MG63 (cell line): ENCODE results near the gene HTR2A. TPM values are rescaled to one million over a fixed set of nuclear protein-coding genes. Genes with fewer than 3 reads are reported as not detected.
A peak's percentile ranks its signal among the peaks of the same experiment; 100 is the strongest.

Experiments
- DNase-seq: peaks from one replicate; pipeline ENCODE4 v3.0.0-alpha.2; 2020
- H3K27me3 ChIP-seq: fragments of 250-450 bp; sonication (Bioruptor Pico); 2 replicates; pipeline ENCODE4 v1.5.1; 2020; ENCODE audit warnings: mild to moderate bottlenecking, moderate library complexity
- H3K36me3 ChIP-seq: fragments of 250-450 bp; sonication (Bioruptor Pico); 2 replicates; pipeline ENCODE4 v1.5.1; 2020; ENCODE audit warnings: mild to moderate bottlenecking, moderate library complexity
- H3K4me3 ChIP-seq: fragments of 250-450 bp; sonication (Bioruptor Pico); 2 replicates; pipeline ENCODE4 v1.5.1; 2020; ENCODE audit warnings: mild to moderate bottlenecking, moderate library complexity
- H3K9me3 ChIP-seq: fragments of 250-450 bp; sonication (Bioruptor Pico); 2 replicates; pipeline ENCODE4 v1.5.1; 2020; ENCODE audit warnings: mild to moderate bottlenecking, moderate library complexity
- total RNA-seq: library from RNA; depleted of rRNA; stranded (reverse); fragments of >200 nt; shearing (Covaris generic); gene quantifications from 2 replicates; pipeline ENCODE4 v1.2.3, GENCODE V29; 2014; ENCODE audit warnings: low replicate concordance; rRNA removed

Gene HTR2A
- not detected in 2 replicates for total RNA-seq

DNA sequence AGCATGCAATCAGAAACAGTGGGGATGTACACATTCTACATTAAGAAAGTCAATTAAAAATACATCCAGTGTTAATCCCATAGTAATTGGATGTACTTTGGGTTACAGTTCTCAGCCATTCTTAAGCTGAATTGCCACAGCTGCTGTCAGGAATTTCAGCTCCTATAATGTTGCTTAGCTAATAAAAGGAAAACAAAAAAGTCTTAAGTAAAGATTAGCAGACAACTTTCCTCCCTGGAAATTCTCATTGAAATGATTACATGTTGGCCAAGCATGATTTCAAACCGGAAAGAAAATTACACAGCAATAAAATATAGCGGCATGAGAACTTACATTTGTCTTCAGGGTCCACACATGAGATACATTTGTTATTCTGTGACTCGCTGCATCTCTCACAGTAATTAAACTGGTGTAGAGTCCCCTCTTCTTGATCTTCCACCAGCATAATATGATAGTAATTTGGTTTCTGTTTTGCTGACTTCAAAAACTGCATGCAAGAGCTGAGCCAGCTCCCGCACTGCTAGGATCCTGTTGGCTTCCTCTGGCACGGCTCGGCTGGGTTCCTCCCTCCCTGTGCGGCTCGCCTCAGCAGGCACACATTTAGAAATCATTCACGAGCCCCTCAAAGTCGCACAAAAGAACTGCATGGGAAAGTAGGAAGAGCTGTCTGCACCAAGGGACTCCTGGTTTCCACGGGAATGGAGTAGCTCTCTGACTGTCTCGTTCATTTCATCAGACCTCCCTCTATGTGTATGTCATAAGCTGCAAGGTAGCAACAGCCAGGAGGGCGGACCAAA, at the start of gene HTR2A:
HTR2A (minus strand) TSS at position 713 of the 797 bp plus-strand sequence. CDS start 1,147 bp downstream, outside the sequence.
- H3K27me3 ChIP-seq = no peaks in the 10 kb centered on the region
- H3K36me3 ChIP-seq = no peaks in the 10 kb centered on the region
- no peaks in the 10 kb centered on the region for H3K9me3 ChIP-seq
- DNase-seq = peak; percentile 43
- peak within 1 kb of the TSS; percentile 22 for H3K4me3 ChIP-seq

GRCh38 chr13:46936525-46936924, 39.7 kb upstream of the HTR2A start:
- H3K36me3 ChIP-seq = no peaks in the 10 kb centered on the region
- no peak overlapping the region for H3K4me3 ChIP-seq
- no peaks in the 10 kb centered on the region for H3K27me3 ChIP-seq
- H3K9me3 ChIP-seq = no peaks in the 10 kb centered on the region; the same call in 1 of the 2 replicates
- DNase-seq = no peak

DNA sequence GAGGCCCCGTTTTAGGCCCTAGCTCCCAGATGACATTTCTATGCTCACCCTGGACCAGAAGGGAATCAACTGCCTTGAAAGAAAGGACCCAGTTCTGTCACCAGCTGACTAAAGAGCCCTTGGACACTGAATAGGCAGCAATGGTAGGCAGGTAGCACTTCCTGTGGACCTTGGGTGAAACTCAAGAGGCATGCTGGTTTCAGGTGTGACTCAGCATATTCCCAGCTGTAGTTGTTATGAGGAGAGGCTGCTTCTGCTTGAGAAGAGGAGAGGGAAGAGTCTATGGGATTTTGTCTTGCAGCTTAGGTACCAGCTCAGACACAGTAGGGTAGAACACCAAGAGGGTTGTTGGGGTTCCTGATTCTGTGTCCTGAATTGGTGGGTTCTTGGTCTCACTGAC, 37.9 kb upstream of the HTR2A start:
- no peaks in the 10 kb centered on the region for H3K36me3 ChIP-seq
- no peak overlapping the region for H3K4me3 ChIP-seq
- no peaks in the 10 kb centered on the region; the same call in 1 of the 2 replicates for H3K9me3 ChIP-seq
- DNase-seq = no peak
- no peaks in the 10 kb centered on the region for H3K27me3 ChIP-seq

DNA sequence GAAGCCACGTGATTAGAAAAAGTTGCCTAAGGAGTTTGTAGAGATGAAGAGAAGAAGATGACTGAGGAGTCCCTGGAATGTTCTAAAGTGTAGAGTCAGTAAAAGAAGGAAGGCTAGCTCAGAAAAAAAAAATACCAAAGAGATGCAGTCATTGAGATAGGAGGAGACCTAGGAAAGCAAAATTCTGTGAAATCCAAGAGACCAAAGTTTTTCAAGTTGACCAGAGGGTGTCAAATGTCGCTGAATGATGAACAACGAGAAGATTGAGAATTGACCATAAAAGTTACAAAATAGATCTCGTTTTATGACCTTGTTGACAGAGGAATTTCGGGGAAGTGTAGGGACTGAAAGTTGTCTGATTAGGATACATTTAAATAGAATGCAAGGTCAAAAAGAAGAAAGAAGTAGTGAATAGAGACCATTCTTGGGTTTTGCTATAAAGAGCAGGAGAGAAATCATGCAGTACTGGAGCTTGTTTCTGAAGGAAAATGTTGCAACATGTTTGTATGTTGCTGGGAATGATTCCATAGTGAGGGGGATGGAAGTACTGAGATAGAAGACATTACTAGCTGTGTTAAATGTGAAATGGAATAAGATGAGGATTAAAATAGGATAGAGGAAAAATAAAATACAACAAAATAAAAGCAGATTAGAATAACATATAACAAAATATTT, 30.2 kb upstream of the HTR2A start:
- Histone ChIP-seq H3K27me3 (no peaks in the 10 kb centered on the region), H3K4me3 (no peak overlapping the region), H3K36me3 (no peaks in the 10 kb centered on the region), H3K9me3 (no peaks in the 10 kb centered on the region; the same call in 1 of the 2 replicates)
- DNase-seq = no peak

DNA sequence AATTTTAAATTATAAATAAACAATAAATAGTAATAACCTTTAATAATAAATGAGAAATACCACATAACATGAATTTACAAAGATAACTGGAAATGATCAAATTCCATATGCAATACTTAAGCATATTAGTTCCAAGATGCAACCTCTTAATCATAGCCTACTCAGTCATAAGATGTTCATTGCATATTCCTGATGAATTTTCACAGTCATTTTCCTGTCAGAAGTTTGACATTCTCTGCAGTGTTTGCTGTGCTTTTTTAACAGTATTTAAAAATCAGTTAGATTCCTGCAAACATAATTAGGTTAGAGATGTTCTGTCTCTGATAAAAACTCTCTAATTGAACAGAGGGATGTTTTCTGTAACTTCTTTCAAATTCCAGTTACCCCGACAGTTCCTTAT, 28.6 kb upstream of the HTR2A start:
- Histone ChIP-seq H3K27me3 (no peaks in the 10 kb centered on the region), H3K4me3 (no peak overlapping the region), H3K36me3 (no peaks in the 10 kb centered on the region), H3K9me3 (no peaks in the 10 kb centered on the region)
- no peak for DNase-seq

DNA sequence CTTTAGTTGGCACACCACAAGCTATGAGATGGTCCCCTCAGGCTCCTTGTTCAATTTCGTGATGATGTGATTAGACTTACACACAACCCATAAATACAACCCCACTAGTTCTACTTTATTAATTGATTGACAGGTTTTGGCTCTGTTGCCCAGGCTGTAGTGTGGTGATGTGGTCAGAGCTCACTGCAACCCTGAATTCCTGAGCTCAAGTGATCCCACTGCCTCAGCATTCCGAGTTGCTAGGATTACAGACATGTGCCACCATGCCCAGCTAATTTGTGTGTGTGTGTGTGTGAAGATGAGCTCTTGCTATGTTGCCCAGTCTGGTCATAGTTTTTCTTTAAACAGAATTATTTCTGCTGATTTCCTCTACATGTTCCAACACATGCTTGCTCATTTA, 17.5 kb upstream of the HTR2A start:
- Histone ChIP-seq H3K27me3 (peaks cover 2% of the 10 kb centered on the region; the same call in 1 of the 2 replicates), H3K36me3 (no peaks in the 10 kb centered on the region), H3K9me3 (no peaks in the 10 kb centered on the region), H3K4me3 (no peak overlapping the region)
- no peak for DNase-seq

- Histone ChIP-seq H3K27me3 (peaks cover 2% of the 10 kb centered on the region; the same call in 1 of the 2 replicates), H3K9me3 (no peaks in the 10 kb centered on the region), H3K4me3 (no peak overlapping the region), H3K36me3 (no peaks in the 10 kb centered on the region)
- DNase-seq = no peak
Observed at GRCh38 chr13:46913757-46914156, 16.9 kb upstream of the HTR2A start.

DNA sequence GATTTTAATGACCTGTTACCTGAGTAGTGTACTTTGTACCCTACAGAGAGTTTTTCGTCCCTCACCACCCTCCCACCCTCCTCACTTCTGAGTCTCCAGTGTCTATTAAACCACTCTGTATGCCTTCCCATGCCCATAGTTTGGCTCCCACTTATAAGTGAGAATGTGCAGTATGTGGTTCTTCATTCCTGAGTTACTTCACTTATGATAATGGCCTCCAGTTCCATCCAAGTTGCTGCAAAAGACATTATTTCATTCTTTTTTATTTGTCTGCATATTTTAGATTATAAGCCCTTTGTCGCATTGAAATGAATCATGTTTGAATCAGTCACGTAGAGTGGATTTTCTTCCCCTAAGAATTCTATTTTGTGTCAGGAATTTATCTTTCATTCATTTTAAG, 12.2 kb upstream of the HTR2A start:
- no peak overlapping the region for H3K4me3 ChIP-seq
- peak; percentile 3 for DNase-seq

DNA sequence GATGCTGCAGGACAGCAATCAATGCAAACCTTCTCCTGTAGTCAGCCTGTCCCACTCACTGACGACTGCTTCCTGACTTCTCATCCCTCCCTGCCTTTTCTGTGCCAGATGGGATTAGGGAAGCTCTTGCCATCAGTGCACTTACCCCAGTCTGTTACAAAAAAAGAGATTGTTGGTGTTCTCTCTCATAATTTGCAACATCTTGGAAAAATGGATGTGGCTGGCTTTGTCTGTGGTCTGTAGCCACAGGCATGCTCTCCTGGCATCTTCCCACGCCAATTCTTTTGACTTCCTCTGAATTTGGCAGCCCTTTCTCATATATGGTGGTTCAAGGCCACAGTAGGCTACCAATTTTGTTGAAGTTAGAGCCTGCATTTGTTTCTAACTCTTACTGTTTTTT, 11.6 kb upstream of the HTR2A start:
- Histone ChIP-seq H3K36me3 (no peaks in the 10 kb centered on the region), H3K4me3 (no peak overlapping the region), H3K9me3 (no peaks in the 10 kb centered on the region), H3K27me3 (no peaks in the 10 kb centered on the region)
- peak; percentile 63 for DNase-seq

More for the DNA sequence above, 12.2 kb upstream of the HTR2A start:
- Histone ChIP-seq H3K36me3 (no peaks in the 10 kb centered on the region), H3K9me3 (no peaks in the 10 kb centered on the region), H3K27me3 (no peaks in the 10 kb centered on the region)

- no peaks in the 10 kb centered on the region for H3K27me3 ChIP-seq
- no peaks in the 10 kb centered on the region for H3K36me3 ChIP-seq
- no peak overlapping the region for H3K4me3 ChIP-seq
- H3K9me3 ChIP-seq = no peaks in the 10 kb centered on the region
- no peak for DNase-seq
Observed at GRCh38 chr13:46906405-46906804, 9.6 kb upstream of the HTR2A start.

DNA sequence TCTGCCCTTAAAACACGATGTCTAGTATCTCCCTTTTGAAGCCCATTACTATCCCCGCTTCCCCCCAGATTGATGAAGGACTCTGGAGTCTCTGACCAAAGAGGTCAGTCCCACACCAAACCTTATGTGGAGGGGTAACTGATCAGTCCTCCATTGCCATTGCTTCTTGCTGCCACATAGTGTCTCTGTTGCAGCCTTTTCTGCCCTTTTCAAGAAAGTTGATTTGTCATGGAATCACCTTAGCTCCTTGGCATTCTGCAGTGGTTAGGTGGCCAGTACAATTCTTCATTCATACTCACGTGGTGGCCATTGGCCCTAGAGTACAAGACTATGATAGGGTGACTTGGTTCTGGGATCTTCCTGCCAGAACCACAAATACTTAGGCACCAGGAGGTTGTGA, 8.4 kb upstream of the HTR2A start:
- no peak overlapping the region for H3K4me3 ChIP-seq
- no peak for DNase-seq
- H3K9me3 ChIP-seq = no peaks in the 10 kb centered on the region
- no peaks in the 10 kb centered on the region for H3K36me3 ChIP-seq
- H3K27me3 ChIP-seq = no peaks in the 10 kb centered on the region

DNA sequence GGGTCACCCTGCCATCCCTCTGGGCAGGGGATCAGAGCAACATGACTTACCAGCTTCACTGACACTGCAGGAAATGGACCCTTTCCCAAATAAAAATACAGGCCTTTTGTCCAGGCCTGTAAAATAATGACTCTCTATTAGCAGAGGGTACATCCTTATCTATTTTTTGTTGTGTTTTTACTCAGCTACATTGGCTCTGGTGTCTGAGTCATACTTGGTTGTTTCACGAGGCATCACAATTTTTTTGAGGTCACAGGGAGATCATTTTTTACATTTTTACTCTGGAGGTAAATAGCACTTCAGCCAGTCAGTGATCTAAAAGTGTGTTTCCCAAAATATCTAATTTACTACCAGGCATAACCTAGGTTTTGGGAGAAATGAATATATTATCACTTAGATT, 6.9 kb upstream of the HTR2A start:
- no peak for DNase-seq
- H3K27me3 ChIP-seq = no peaks in the 10 kb centered on the region
- no peaks in the 10 kb centered on the region for H3K36me3 ChIP-seq
- no peaks in the 10 kb centered on the region for H3K9me3 ChIP-seq
- H3K4me3 ChIP-seq = no peak overlapping the region

- H3K36me3 ChIP-seq = no peaks in the 10 kb centered on the region
- no peak for DNase-seq
- H3K27me3 ChIP-seq = no peaks in the 10 kb centered on the region
- no peaks in the 10 kb centered on the region for H3K9me3 ChIP-seq
- H3K4me3 ChIP-seq = no peak overlapping the region
Observed at GRCh38 chr13:46901721-46902120, 4.9 kb upstream of the HTR2A start.

- H3K27me3 ChIP-seq = no peaks in the 10 kb centered on the region
- no peak overlapping the region for H3K4me3 ChIP-seq
- no peak for DNase-seq
- no peaks in the 10 kb centered on the region for H3K36me3 ChIP-seq
- H3K9me3 ChIP-seq = no peaks in the 10 kb centered on the region
Observed at GRCh38 chr13:46899801-46900200, 2.9 kb upstream of the HTR2A start.

- no peaks in the 10 kb centered on the region for H3K36me3 ChIP-seq
- no peak overlapping the region for H3K4me3 ChIP-seq
- no peaks in the 10 kb centered on the region for H3K9me3 ChIP-seq
Observed at GRCh38 chr13:46895381-46895780, 1.5 kb downstream of the HTR2A start.

GRCh38 chr13:46894568-46894967, 2.3 kb downstream of the HTR2A start:
- no peak for DNase-seq
- Histone ChIP-seq H3K9me3 (no peaks in the 10 kb centered on the region), H3K27me3 (no peaks in the 10 kb centered on the region), H3K36me3 (no peaks in the 10 kb centered on the region), H3K4me3 (peak overlapping the region; percentile 60)

More at GRCh38 chr13:46895381-46895780, 1.5 kb downstream of the HTR2A start:
- no peak for DNase-seq
- no peaks in the 10 kb centered on the region for H3K27me3 ChIP-seq

GRCh38 chr13:46893798-46894560, 2.9 kb downstream of the HTR2A start:
- Histone ChIP-seq H3K4me3 (peak overlapping the region; percentile 60), H3K36me3 (no peaks in the 10 kb centered on the region), H3K27me3 (no peaks in the 10 kb centered on the region), H3K9me3 (no peaks in the 10 kb centered on the region)
- peak; percentile 52 for DNase-seq
